H4 (cell line): ENCODE measurements around the gene PACRG. TPM values are rescaled to one million over a fixed set of nuclear protein-coding genes. Genes with fewer than 3 reads are reported as not detected.
A peak's percentile ranks its signal among the peaks of the same experiment; 100 is the strongest.
"Not testable (repeated sequence)": the region's sequence is repeated elsewhere in the genome, so short reads cannot be mapped to it uniquely, and the experiment has no call there.

Source experiments
- DNase-seq: peaks from one replicate; pipeline ENCODE4 v3.0.0-alpha.2; 2015; ENCODE audit warnings: low spot score
- total RNA-seq: library from RNA; depleted of rRNA; stranded (reverse); fragments of >200 nt; shearing (Covaris generic); gene quantifications from 2 replicates; pipeline ENCODE4 v1.2.3, GENCODE V29; 2014

PACRG gene
- total RNA-seq, 1 experiment from 2014 or later = not detected

GRCh38 chr6:162941128-162941527 is 213.4 kb downstream of the PACRG start:
- DNase-seq = no peak

- no peak for DNase-seq
Observed at GRCh38 chr6:162942866-162943265, 215.1 kb downstream of the PACRG start.

GRCh38 chr6:162943369-162943768 is 215.6 kb downstream of the PACRG start:
- no peak for DNase-seq

- DNase-seq = no peak
Observed at GRCh38 chr6:162951164-162951743, 223.5 kb downstream of the PACRG start.

- no peak for DNase-seq
Observed at GRCh38 chr6:162952423-162952822, 224.6 kb downstream of the PACRG start.

- no peak for DNase-seq
Observed at GRCh38 chr6:162957062-162957461, 229.3 kb downstream of the PACRG start.

- no peak for DNase-seq
Observed at GRCh38 chr6:162960679-162961457, 233.1 kb downstream of the PACRG start.

GRCh38 chr6:162962093-162962492 is 234.3 kb downstream of the PACRG start:
- no peak for DNase-seq

GRCh38 chr6:162963861-162964260 is 236.1 kb downstream of the PACRG start:
- DNase-seq = no peak

- peak; percentile 47 for DNase-seq
Observed at GRCh38 chr6:162964488-162965140, 236.8 kb downstream of the PACRG start.

- no peak for DNase-seq
Observed at GRCh38 chr6:162965366-162965765, 237.6 kb downstream of the PACRG start.

GRCh38 chr6:162970246-162970645 is 242.5 kb downstream of the PACRG start:
- DNase-seq = no peak

GRCh38 chr6:162971356-162971755 is 243.6 kb downstream of the PACRG start:
- no peak for DNase-seq

GRCh38 chr6:162973151-162973872 is 245.5 kb downstream of the PACRG start:
- no peak for DNase-seq

GRCh38 chr6:162973980-162974379 is 246.2 kb downstream of the PACRG start:
- no peak for DNase-seq

GRCh38 chr6:162974685-162975084 is 246.9 kb downstream of the PACRG start:
- DNase-seq = no peak

- DNase-seq = no peak
Observed at GRCh38 chr6:162976141-162976540, 248.4 kb downstream of the PACRG start.

GRCh38 chr6:162983234-162983633 is 255.5 kb downstream of the PACRG start:
- not testable (repeated sequence) for DNase-seq

GRCh38 chr6:162998777-162999176 is 271.0 kb downstream of the PACRG start:
- no peak for DNase-seq

GRCh38 chr6:162999575-163000285 is 272.0 kb downstream of the PACRG start:
- no peak for DNase-seq

GRCh38 chr6:163001330-163001729 is 273.6 kb downstream of the PACRG start:
- no peak for DNase-seq

- no peak for DNase-seq
Observed at GRCh38 chr6:163008186-163008585, 280.4 kb downstream of the PACRG start.
